ENCODE results near the gene ATG9B.
"Not testable (repeated sequence)": the region's sequence is repeated elsewhere in the genome, so short reads cannot be mapped to it uniquely, and the experiment has no call there.

The ATG9B gene

DNA sequence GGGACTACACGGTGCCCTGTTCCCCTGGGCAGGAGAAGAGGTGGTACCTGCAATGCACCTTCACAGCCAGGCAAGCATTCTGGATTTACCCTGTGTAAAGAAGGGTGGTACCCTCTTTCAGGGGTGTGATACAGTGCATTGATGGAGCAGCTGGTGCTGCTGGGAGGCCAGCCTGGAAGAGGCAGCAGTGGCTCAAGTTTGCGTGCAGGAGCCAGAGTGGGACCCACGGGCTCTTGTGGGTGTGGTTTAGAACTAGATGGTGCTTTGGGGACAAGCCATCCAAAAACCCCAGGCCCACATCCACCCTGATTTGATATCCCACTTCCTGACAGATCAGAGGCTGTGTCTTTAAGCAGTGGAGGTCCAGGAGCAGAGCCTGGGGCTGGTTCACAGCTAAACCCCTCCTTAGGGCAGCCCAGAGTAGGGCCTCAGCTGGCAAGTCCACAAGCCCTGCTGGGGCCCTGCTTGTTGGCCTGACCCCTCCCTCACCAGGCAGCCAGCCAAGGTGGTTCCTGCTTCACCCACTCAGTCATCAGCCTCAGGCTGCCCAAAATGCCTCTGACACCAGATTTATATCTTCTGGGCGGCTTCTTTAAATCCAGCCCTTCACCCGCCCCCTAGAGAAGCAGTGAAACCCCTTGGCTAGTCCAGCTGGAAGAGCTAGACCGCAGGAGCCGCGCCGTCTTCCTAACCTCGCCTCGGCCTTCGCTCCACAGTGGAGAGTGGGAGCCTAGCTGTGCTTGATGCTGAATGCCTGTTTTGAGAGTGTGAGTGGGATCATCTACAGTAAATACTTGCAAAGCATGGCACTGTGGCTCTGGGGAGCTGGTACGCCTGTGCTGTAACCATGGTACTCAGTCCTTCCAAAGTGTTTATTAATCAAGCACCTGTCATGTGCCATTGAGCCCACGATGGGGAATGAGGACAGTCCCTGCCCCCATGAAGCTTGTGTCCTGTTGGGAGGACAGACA lies 22.6 kb upstream of the ATG9B start:
- peaks cover 8 to 15% of the 10 kb centered on the region in 2 donors for H3K36me3 ChIP-seq (ENCODE audit: control insufficient read depth in 2 of 2, insufficient read depth in 2 of 2, low read length in 2 of 2)
- H3K9me3 ChIP-seq (ENCODE audit: control insufficient read depth in 2 of 2, low read length in 2 of 2) = no peaks in the 10 kb centered on the region
- H3K9ac ChIP-seq (ENCODE audit: low read length in 2 of 2) = no peak overlapping the region
- no peaks in the 10 kb centered on the region for H3K27me3 ChIP-seq (ENCODE audit: control insufficient read depth in 1 of 2, insufficient read depth in 2 of 2, low read length in 2 of 2)
- peaks cover 9% of the 10 kb centered on the region for H3K4me1 ChIP-seq (ENCODE audit: control insufficient read depth, insufficient read depth, low read length)
- H3K4me3 ChIP-seq (ENCODE audit: low read length in 2 of 2) = no peak overlapping the region
- H3K27ac ChIP-seq (ENCODE audit: low read length) = no peak overlapping the region

DNA sequence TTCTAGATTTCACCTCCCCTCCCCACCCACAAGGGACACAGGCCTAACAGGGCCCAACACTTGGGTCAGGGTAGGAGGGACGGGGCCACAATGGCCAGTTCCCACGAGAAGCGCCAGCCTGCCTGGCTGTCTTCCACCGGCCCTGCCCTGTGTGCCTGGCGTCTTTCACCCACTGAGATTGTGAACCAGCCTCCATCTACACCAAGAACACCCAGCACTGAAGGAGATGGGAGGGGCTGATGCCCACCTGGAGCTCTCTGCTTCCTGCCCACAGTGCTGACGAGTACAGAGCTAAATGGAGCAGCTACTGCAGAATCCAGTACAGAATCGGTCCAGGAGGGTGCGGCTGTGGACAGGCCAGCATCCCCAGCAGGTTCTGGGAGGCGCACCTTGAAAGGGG lies 21.7 kb upstream of the ATG9B start:
- H3K36me3 ChIP-seq (ENCODE audit: control insufficient read depth in 2 of 2, insufficient read depth in 2 of 2, low read length in 2 of 2) = peaks cover 11 to 21% of the 10 kb centered on the region in 2 donors

DNA sequence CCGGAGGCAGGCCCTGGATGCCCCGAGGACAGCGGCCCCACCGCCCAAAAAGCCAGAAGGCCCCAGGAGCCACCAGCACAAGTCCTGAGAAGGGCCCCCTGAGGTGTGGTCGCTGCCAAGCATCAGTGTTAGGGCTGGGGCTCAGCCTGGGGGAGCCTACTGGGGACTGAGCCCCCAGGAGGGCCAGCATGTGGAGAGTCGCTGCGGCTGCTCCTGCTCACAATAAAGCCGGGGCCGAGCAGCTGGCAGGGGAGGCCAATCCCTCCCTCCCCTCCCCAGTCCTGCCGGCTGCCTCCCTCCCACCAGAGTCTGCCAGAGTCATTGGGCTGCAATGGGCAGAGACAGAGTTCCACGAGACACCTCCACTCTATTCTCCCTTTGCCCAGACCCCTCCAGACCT lies 21.0 kb upstream of the ATG9B start:
- Histone ChIP-seq H3K36me3 (ENCODE audit: control insufficient read depth in 2 of 2, insufficient read depth in 2 of 2, low read length in 2 of 2) (peaks cover 11 to 21% of the 10 kb centered on the region in 2 donors), H3K4me1 (ENCODE audit: control insufficient read depth, insufficient read depth, low read length) (peaks cover 4% of the 10 kb centered on the region), H3K9ac (ENCODE audit: low read length in 2 of 2) (no peak overlapping the region), H3K27ac (ENCODE audit: low read length) (no peak overlapping the region), H3K27me3 (ENCODE audit: control insufficient read depth in 1 of 2, insufficient read depth in 2 of 2, low read length in 2 of 2) (no peaks in the 10 kb centered on the region), H3K4me3 (ENCODE audit: low read length in 2 of 2) (no peak overlapping the region), H3K9me3 (ENCODE audit: control insufficient read depth in 2 of 2, low read length in 2 of 2) (no peaks in the 10 kb centered on the region)

More for the DNA sequence above, 21.7 kb upstream of the ATG9B start:
- Histone ChIP-seq H3K4me3 (ENCODE audit: low read length in 2 of 2) (no peak overlapping the region), H3K9me3 (ENCODE audit: control insufficient read depth in 2 of 2, low read length in 2 of 2) (no peaks in the 10 kb centered on the region), H3K27me3 (ENCODE audit: control insufficient read depth in 1 of 2, insufficient read depth in 2 of 2, low read length in 2 of 2) (no peaks in the 10 kb centered on the region), H3K9ac (ENCODE audit: low read length in 2 of 2) (no peak overlapping the region), H3K27ac (ENCODE audit: low read length) (no peak overlapping the region), H3K4me1 (ENCODE audit: control insufficient read depth, insufficient read depth, low read length) (peaks cover 7% of the 10 kb centered on the region)

DNA sequence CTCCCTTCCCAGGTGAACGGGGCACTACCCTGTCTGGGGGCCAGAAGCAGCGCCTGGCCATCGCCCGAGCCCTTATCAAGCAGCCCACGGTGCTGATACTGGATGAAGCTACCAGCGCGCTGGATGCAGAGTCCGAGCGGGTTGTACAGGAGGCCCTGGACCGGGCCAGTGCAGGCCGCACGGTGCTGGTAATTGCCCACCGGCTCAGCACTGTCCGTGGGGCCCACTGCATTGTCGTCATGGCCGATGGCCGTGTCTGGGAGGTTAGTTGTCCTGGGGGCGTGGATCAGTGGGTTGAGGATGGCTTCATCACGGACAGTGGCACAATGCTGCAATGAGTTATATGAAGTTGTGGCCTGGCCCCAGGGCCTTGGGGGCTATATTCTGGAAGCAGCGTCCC lies 19.7 kb upstream of the ATG9B start:
- H3K4me1 ChIP-seq (ENCODE audit: control insufficient read depth, insufficient read depth, low read length) = peaks cover 10% of the 10 kb centered on the region
- H3K27me3 ChIP-seq (ENCODE audit: control insufficient read depth in 1 of 2, insufficient read depth in 2 of 2, low read length in 2 of 2) = no peaks in the 10 kb centered on the region
- H3K9me3 ChIP-seq (ENCODE audit: control insufficient read depth in 2 of 2, low read length in 2 of 2) = no peaks in the 10 kb centered on the region
- no peak overlapping the region for H3K4me3 ChIP-seq (ENCODE audit: low read length in 2 of 2)
- H3K36me3 ChIP-seq (ENCODE audit: control insufficient read depth in 2 of 2, insufficient read depth in 2 of 2, low read length in 2 of 2) = peaks cover 11 to 22% of the 10 kb centered on the region in 2 donors
- H3K27ac ChIP-seq (ENCODE audit: low read length) = no peak overlapping the region
- no peak overlapping the region for H3K9ac ChIP-seq (ENCODE audit: low read length in 2 of 2)

DNA sequence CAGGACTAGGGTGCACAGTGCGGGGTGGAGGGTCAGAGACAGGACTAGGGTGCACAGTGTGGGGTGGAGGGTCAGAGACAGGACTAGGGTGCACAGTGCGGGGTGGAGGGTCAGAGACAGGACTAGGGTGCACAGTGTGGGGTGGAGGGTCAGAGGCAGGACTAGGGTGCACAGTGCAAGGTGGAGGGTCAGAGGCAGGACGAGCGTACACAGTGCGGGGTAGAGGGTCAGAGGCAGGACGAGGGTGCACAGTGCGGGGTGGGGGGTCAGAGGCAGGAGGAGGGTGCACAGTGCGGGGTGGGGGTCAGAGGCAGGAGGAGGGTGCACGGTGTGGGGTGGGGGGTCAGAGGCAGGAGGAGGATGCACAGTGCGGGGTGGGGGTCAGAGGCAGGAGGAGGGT lies 19.2 kb upstream of the ATG9B start:
- H3K27ac ChIP-seq (ENCODE audit: low read length); H3K9ac ChIP-seq (ENCODE audit: low read length in 2 of 2); H3K9me3 ChIP-seq (ENCODE audit: control insufficient read depth in 2 of 2, low read length in 2 of 2); H3K4me3 ChIP-seq (ENCODE audit: low read length in 2 of 2); H3K27me3 ChIP-seq (ENCODE audit: control insufficient read depth in 1 of 2, insufficient read depth in 2 of 2, low read length in 2 of 2): not testable (repeated sequence)
- Histone ChIP-seq H3K4me1 (ENCODE audit: control insufficient read depth, insufficient read depth, low read length) (peaks cover 15% of the 10 kb centered on the region), H3K36me3 (ENCODE audit: control insufficient read depth in 2 of 2, insufficient read depth in 2 of 2, low read length in 2 of 2) (peaks cover 11 to 22% of the 10 kb centered on the region in 2 donors)

DNA sequence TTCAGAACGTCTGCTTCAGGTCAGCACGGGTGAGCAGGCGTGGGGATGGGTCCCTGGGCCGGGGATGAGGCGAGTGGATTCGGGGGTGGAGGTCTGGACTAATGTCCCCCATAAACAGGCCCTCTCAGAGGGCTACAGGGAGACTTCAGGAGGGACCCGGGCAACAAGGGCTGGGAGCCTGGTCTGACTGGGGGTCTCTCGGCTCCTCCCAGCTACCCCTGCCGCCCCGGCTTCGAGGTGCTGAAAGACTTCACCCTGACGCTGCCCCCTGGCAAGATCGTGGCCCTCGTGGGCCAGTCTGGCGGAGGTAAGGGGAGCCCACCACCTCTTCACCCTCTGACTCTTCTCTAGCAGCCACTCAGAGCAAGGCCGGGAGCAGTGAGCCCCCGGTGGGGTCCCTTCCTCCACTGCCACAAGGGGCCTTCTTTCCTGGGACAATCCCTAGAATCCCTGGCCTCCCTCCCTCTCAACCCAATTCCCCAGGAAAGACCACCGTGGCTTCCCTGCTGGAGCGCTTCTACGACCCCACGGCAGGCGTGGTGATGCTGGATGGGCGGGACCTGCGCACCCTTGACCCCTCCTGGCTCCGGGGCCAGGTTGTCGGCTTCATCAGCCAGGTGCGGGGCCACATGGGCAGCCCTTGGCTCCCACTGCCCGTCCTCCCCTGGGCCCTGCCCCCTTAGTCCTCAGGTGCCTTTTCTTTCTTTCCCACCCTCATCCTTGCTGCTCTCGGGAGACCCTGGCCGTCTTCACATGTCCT lies 16.5 kb upstream of the ATG9B start:
- H3K4me1 ChIP-seq (ENCODE audit: control insufficient read depth, insufficient read depth, low read length) = peaks cover 10% of the 10 kb centered on the region
- H3K36me3 ChIP-seq (ENCODE audit: control insufficient read depth in 2 of 2, insufficient read depth in 2 of 2, low read length in 2 of 2) = peaks cover 20 to 31% of the 10 kb centered on the region in 2 donors
- no peak overlapping the region for H3K9ac ChIP-seq (ENCODE audit: low read length in 2 of 2)
- H3K9me3 ChIP-seq (ENCODE audit: control insufficient read depth in 2 of 2, low read length in 2 of 2) = no peaks in the 10 kb centered on the region
- H3K4me3 ChIP-seq (ENCODE audit: low read length in 2 of 2) = no peak overlapping the region
- no peaks in the 10 kb centered on the region for H3K27me3 ChIP-seq (ENCODE audit: control insufficient read depth in 1 of 2, insufficient read depth in 2 of 2, low read length in 2 of 2)
- no peak overlapping the region for H3K27ac ChIP-seq (ENCODE audit: low read length)

DNA sequence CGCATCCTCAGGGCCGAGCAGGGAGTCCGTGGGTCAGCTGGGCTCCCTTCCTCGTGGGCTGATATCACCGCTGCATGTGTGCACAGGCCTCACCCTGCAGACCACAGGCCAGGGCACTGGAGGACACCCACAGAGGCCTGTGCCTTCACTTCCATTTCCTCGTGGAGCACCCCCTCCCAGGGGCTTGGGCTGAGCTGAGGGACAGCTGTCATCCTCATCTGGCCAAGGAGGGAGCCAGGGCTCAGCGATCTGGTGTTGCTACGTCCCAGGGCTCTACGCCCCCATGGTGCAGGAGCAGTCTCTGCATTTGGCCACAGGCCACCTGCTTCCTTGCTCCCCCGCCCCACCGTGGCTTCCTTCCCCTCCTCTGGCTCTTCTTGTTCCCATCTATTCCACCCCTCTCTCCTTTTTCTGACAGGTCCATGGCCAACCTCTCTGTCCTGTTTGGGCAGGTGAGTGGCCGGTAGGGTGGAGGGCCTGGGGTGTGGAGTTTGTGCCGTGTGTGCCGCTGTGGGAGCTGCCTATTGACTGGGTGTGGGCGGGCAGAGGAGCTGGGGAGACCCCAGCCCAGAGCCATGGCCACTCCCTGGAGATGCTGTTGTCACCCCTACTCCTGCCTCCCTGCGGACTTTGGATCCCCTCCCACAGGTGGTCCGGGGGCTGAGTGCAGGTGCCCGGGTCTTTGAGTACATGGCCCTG lies 15.7 kb upstream of the ATG9B start:
- H3K9me3 ChIP-seq (ENCODE audit: control insufficient read depth in 2 of 2, low read length in 2 of 2) = no peaks in the 10 kb centered on the region
- H3K27ac ChIP-seq (ENCODE audit: low read length) = no peak overlapping the region
- H3K36me3 ChIP-seq (ENCODE audit: control insufficient read depth in 2 of 2, insufficient read depth in 2 of 2, low read length in 2 of 2) = peaks cover 27 to 37% of the 10 kb centered on the region in 2 donors
- no peak overlapping the region for H3K9ac ChIP-seq (ENCODE audit: low read length in 2 of 2)
- no peak overlapping the region for H3K4me3 ChIP-seq (ENCODE audit: low read length in 2 of 2)
- peaks cover 10% of the 10 kb centered on the region for H3K4me1 ChIP-seq (ENCODE audit: control insufficient read depth, insufficient read depth, low read length)
- H3K27me3 ChIP-seq (ENCODE audit: control insufficient read depth in 1 of 2, insufficient read depth in 2 of 2, low read length in 2 of 2) = no peaks in the 10 kb centered on the region

DNA sequence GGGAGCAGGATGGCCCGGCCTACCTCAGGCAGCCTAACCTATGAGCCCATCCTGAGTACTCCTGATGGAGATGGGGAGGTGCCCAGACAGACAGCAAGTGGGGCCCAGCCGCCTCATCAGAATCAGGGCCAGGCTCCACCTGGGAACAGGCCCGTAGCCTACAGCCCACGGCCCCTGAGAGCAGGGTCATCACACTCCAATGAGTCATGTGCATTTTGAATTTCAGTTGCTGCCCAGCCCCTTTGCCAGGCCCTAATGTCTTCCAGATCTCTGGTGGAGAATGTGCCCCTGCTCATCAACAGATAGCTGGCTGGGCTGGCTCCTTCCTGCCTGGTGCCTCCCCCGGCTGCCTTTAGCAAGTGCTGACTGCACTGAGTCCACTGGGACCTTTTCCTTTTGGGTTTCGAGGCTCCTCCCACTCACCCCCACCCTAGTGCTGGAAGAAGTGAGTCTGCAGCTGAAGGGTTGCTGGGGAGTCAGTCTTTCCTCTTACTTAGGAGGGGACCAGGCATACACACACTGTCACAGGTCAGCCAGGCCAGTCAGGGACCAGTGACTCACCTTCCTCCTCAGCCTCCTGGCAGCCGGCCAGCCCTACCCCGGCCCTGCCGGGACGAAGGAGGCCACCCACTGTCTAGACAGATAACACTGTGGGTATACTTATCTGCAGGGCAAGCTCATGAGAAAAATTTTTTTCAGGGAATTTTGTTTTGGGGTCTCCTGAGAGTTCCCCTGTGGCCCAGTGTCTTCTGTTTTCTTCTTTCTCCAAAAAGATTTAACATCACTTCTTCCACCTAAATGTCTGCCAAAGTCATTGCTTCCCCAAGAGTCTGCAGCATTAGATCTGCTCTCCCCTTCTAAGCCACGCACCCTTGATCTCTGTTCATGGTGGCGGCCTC lies 14.9 kb upstream of the ATG9B start:
- H3K27me3 ChIP-seq (ENCODE audit: control insufficient read depth in 1 of 2, insufficient read depth in 2 of 2, low read length in 2 of 2) = no peaks in the 10 kb centered on the region
- no peak overlapping the region for H3K27ac ChIP-seq (ENCODE audit: low read length)
- H3K9me3 ChIP-seq (ENCODE audit: control insufficient read depth in 2 of 2, low read length in 2 of 2) = no peaks in the 10 kb centered on the region
- peaks cover 29 to 35% of the 10 kb centered on the region in 2 donors for H3K36me3 ChIP-seq (ENCODE audit: control insufficient read depth in 2 of 2, insufficient read depth in 2 of 2, low read length in 2 of 2)
- peaks cover 10% of the 10 kb centered on the region for H3K4me1 ChIP-seq (ENCODE audit: control insufficient read depth, insufficient read depth, low read length)
- no peak overlapping the region for H3K4me3 ChIP-seq (ENCODE audit: low read length in 2 of 2)
- no peak overlapping the region for H3K9ac ChIP-seq (ENCODE audit: low read length in 2 of 2)

DNA sequence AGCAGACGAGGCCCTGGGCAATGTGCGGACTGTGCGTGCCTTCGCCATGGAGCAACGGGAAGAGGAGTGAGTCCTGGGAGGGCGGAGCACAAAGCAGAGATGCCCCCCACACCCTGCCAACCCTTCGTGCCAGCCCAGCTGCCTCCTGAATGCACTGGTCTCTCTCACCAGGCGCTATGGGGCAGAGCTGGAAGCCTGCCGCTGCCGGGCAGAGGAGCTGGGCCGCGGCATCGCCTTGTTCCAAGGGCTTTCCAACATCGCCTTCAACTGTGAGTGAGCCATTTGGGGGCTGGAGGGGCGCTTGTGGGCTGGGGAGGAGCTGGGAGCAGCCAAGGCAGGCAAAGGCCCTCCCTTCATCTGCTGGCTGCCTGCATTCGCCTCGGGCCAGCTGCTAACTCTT lies 11.6 kb upstream of the ATG9B start:
- peaks cover 10% of the 10 kb centered on the region for H3K4me1 ChIP-seq (ENCODE audit: control insufficient read depth, insufficient read depth, low read length)
- no peaks in the 10 kb centered on the region for H3K27me3 ChIP-seq (ENCODE audit: control insufficient read depth in 1 of 2, insufficient read depth in 2 of 2, low read length in 2 of 2)
- no peak overlapping the region for H3K4me3 ChIP-seq (ENCODE audit: low read length in 2 of 2)
- no peaks in the 10 kb centered on the region for H3K9me3 ChIP-seq (ENCODE audit: control insufficient read depth in 2 of 2, low read length in 2 of 2)
- no peak overlapping the region for H3K27ac ChIP-seq (ENCODE audit: low read length)
- peaks cover 18 to 25% of the 10 kb centered on the region in 2 donors for H3K36me3 ChIP-seq (ENCODE audit: control insufficient read depth in 2 of 2, insufficient read depth in 2 of 2, low read length in 2 of 2)
- no peak overlapping the region for H3K9ac ChIP-seq (ENCODE audit: low read length in 2 of 2)
